MM.1S (cell line): ENCODE measurements around the gene PTCRA.

Experiments
- EZH2 ChIP-seq: fragments of 300-600 bp; sonication (generic); optimal IDR thresholded peaks from 2 replicates; pipeline ENCODE3; 2017; ENCODE audit warnings: low read depth, mild to moderate bottlenecking, antibody characterized with exemption, low read length, mixed read lengths
- TF ChIP-seq, protein P1 (sequence below): fragments of 300-600 bp; sonication (generic); IDR thresholded peaks from 2 replicates; pipeline ENCODE4 v1.5.1; 2016; ENCODE audit warnings: antibody characterized with exemption, low read length, mixed read lengths

- TF ChIP-seq, protein P1, sequence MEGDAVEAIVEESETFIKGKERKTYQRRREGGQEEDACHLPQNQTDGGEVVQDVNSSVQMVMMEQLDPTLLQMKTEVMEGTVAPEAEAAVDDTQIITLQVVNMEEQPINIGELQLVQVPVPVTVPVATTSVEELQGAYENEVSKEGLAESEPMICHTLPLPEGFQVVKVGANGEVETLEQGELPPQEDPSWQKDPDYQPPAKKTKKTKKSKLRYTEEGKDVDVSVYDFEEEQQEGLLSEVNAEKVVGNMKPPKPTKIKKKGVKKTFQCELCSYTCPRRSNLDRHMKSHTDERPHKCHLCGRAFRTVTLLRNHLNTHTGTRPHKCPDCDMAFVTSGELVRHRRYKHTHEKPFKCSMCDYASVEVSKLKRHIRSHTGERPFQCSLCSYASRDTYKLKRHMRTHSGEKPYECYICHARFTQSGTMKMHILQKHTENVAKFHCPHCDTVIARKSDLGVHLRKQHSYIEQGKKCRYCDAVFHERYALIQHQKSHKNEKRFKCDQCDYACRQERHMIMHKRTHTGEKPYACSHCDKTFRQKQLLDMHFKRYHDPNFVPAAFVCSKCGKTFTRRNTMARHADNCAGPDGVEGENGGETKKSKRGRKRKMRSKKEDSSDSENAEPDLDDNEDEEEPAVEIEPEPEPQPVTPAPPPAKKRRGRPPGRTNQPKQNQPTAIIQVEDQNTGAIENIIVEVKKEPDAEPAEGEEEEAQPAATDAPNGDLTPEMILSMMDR: no peak
- TF ChIP-seq EZH2: no peak
These were observed 44.0 kb downstream of the PTCRA start for GRCh38 chr6:42959917-42960242.
